A549 (cell line): Measurements from ENCODE around the gene CGB2. TPM values are rescaled to one million over a fixed set of nuclear protein-coding genes. Genes with fewer than 3 reads are reported as not detected.

Experiments used
- ATAC-seq, 2 experiments: fragments of 200-7000 bp in 1 of 2; fragments of >200 bp in 1 of 2; cut with Nextera tagmentation in 1 of 2; cut with Tn5 transposase in 1 of 2; 3 replicates each; pipeline versions ENCODE4 v1.8.0 to v1.9.1; 2018 to 2020; ENCODE audit warnings: mild to moderate bottlenecking in 1 of 2, moderate library complexity in 1 of 2
- CTCF ChIA-PET: fragments of 300-600 bp; sonication (Branson Sonifier 250); formaldehyde crosslinking; extraction: SDS; loops from one replicate; lab custom pipeline; 2021; ENCODE audit warnings: antibody characterized with exemption, inconsistent platforms; lab: Yijun Ruan, JAX
- POLR2A ChIA-PET: fragments of 350-600 bp; formaldehyde crosslinking; extraction: SDS; loops from one replicate; lab custom pipeline; 2021; ENCODE audit warnings: antibody characterized with exemption, inconsistent platforms; lab: Yijun Ruan, JAX
- DNase-seq, 2 experiments: peaks; one replicate each; pipeline versions ENCODE4 v3.0.0 to v3.0.0-alpha.2; 2011 to 2016; ENCODE audit warnings: low read depth in 1 of 2, low spot score in 1 of 2
- FAIRE-seq: peaks from 2 replicates; lab custom pipeline; 2011; peaks lifted over from hg19 to GRCh38; lab: Jason Lieb, UNC
- H3K27ac ChIP-seq, 2 experiments: fragments of >200 bp; sonication (Bioruptor Twin); formaldehyde crosslinking; 3 replicates each; pipeline ENCODE4 v1.5.1; 2016 to 2017
- H3K4me1 ChIP-seq: fragments of >200 bp; sonication (Bioruptor Twin); formaldehyde crosslinking; 3 replicates; pipeline ENCODE4 v1.6.1; 2016
- H3K4me2 ChIP-seq: fragments of >200 bp; sonication (Bioruptor Twin); formaldehyde crosslinking; 3 replicates; pipeline ENCODE4 v1.6.1; 2016
- H3K4me3 ChIP-seq: fragments of >200 bp; sonication (Bioruptor Twin); formaldehyde crosslinking; 3 replicates; pipeline ENCODE4 v1.5.1; 2016
- H3K9me3 ChIP-seq: fragments of >200 bp; sonication (Bioruptor Twin); formaldehyde crosslinking; 3 replicates; pipeline ENCODE4 v1.6.1; 2016
- BHLHE40 ChIP-seq: IDR thresholded peaks from 2 replicates; pipeline ENCODE4 v1.6.1; 2012; ENCODE audit warnings: low read depth, low read length, inconsistent platforms
- CTCF ChIP-seq: fragments of >200 bp; sonication (Bioruptor Twin); formaldehyde crosslinking; IDR thresholded peaks from 3 replicates; pipeline ENCODE4 v1.5.1; 2016
- EHMT2 ChIP-seq: fragments of 200-600 bp; sonication (generic); IDR thresholded peaks from 2 replicates; pipeline ENCODE4 v1.6.1; 2016; ENCODE audit warnings: antibody characterized with exemption, low read depth, mild to moderate bottlenecking, moderate library complexity
- EP300 ChIP-seq, 2 experiments: fragments of >200 bp; sonication (Bioruptor Twin); formaldehyde crosslinking; IDR thresholded peaks; 2 replicates in 1 of 2; 3 replicates in 1 of 2; pipeline ENCODE4 v1.6.1; 2016 to 2017
- FOSB ChIP-seq: fragments of 250-450 bp; sonication (Bioruptor Pico); IDR thresholded peaks from 2 replicates; pipeline ENCODE4 v1.5.0; 2020; ENCODE audit warnings: mild to moderate bottlenecking, moderate library complexity
- FOXS1 ChIP-seq: fragments of 250-450 bp; sonication (Bioruptor Pico); IDR thresholded peaks from 2 replicates; pipeline ENCODE4 v1.5.0; 2020; ENCODE audit warnings: mild to moderate bottlenecking, moderate library complexity
- GATA3 ChIP-seq: IDR thresholded peaks from 2 replicates; pipeline ENCODE4 v1.6.1; 2012; ENCODE audit warnings: borderline replicate concordance
- HOXA7 ChIP-seq: fragments of 250-450 bp; sonication (Bioruptor Pico); IDR thresholded peaks from 2 replicates; pipeline ENCODE4 v1.5.0; 2020; ENCODE audit warnings: mild to moderate bottlenecking, moderate library complexity
- HOXB5 ChIP-seq: fragments of 250-450 bp; sonication (Bioruptor Pico); IDR thresholded peaks from 2 replicates; pipeline ENCODE4 v1.5.0; 2020; ENCODE audit warnings: mild to moderate bottlenecking, moderate library complexity
- MAX ChIP-seq: IDR thresholded peaks from 2 replicates; pipeline ENCODE4 v1.6.1; 2012
- NPAS2 ChIP-seq: fragments of 250-450 bp; sonication (Bioruptor Pico); IDR thresholded peaks from 2 replicates; pipeline ENCODE4 v1.8.0; 2022; ENCODE audit warnings: mild to moderate bottlenecking, moderate library complexity, borderline replicate concordance
- RCOR1 ChIP-seq: fragments of 150-350 bp; IDR thresholded peaks from 2 replicates; pipeline ENCODE4 v1.6.1; 2014; ENCODE audit warnings: antibody characterized with exemption, low read length, low read depth
- RFX5 ChIP-seq: fragments of 450-650 bp; IDR thresholded peaks from 2 replicates; pipeline ENCODE4 v1.7.1; 2014; ENCODE audit warnings: antibody characterized with exemption, mild to moderate bottlenecking, moderate library complexity
- RNF2 ChIP-seq: fragments of 200-600 bp; sonication (generic); IDR thresholded peaks from 2 replicates; pipeline ENCODE4 v1.6.1; 2016; ENCODE audit warnings: low read depth, mild to moderate bottlenecking, antibody characterized with exemption, moderate library complexity, borderline replicate concordance
- TFCP2L1 ChIP-seq: fragments of 250-450 bp; sonication (Bioruptor Pico); IDR thresholded peaks from 2 replicates; pipeline ENCODE4 v1.5.0; 2021; ENCODE audit warnings: mild to moderate bottlenecking
- TP53 ChIP-seq: fragments of 250-450 bp; sonication (Bioruptor Pico); IDR thresholded peaks from 2 replicates; pipeline ENCODE4 v1.5.0; 2021; ENCODE audit warnings: mild to moderate bottlenecking, moderate library complexity
- WGBS: methylation state at CpG from one replicate; pipeline ENCODE4 v1.1.6; 2017; ENCODE audit errors: missing lambda C conversion rate; 5-methylcytosine and 5-hydroxymethylcytosine counted together
- polyA plus RNA-seq, 4 experiments: library from polyadenylated mRNA; depleted of rRNA in 3 of 4; stranded (reverse); fragments of >200 nt; fragmentation: RNase III in 1 of 4; extraction: RNeasy Plus Mini Kit Qiagen cat#74134 plus additional on column Dnase treatment in 1 of 4; gene quantifications; 2 replicates in 3 of 4; 3 replicates in 1 of 4; pipeline ENCODE4 v1.2.3, GENCODE V29; 2011 to 2017

Gene CGB2
- polyA plus RNA-seq, 2 of the 4 experiments (the other 2 are of a cell fraction) = not detected

GRCh38 chr19:49064029-49064629 is 32.4 kb downstream of the CGB2 start:
- H3K4me2 ChIP-seq = peak overlapping the region; percentile 89
- no peak for DNase-seq
- FAIRE-seq = no peak
- ChIA-PET POLR2A (no interaction called here), CTCF (interaction anchor here (0.6 to 2.4 kb wide), 9 partner anchors 8 to 111 kb away, joined by 3 to 9 read pairs (median 5); no protein-coding TSS in a partner anchor)
- no peak for TF ChIP-seq FOSB (CRISPR knock-in tag)
- TF ChIP-seq MAX = no peak
- TF ChIP-seq TP53 (CRISPR knock-in tag) = no peak
- no peak for TF ChIP-seq GATA3
- no peaks in the 10 kb centered on the region for H3K9me3 ChIP-seq
- H3K4me3 ChIP-seq = peak overlapping the region; percentile 45
- H3K27ac ChIP-seq = peak overlapping the region; percentile 56 to 82
- 59% methylated on average over 10 of the region's 10 CpGs for WGBS
- peak; percentile 30 to 53; a peak in 4 of 6 replicates for ATAC-seq
- H3K4me1 ChIP-seq = peaks cover 18% of the 10 kb centered on the region

DNA sequence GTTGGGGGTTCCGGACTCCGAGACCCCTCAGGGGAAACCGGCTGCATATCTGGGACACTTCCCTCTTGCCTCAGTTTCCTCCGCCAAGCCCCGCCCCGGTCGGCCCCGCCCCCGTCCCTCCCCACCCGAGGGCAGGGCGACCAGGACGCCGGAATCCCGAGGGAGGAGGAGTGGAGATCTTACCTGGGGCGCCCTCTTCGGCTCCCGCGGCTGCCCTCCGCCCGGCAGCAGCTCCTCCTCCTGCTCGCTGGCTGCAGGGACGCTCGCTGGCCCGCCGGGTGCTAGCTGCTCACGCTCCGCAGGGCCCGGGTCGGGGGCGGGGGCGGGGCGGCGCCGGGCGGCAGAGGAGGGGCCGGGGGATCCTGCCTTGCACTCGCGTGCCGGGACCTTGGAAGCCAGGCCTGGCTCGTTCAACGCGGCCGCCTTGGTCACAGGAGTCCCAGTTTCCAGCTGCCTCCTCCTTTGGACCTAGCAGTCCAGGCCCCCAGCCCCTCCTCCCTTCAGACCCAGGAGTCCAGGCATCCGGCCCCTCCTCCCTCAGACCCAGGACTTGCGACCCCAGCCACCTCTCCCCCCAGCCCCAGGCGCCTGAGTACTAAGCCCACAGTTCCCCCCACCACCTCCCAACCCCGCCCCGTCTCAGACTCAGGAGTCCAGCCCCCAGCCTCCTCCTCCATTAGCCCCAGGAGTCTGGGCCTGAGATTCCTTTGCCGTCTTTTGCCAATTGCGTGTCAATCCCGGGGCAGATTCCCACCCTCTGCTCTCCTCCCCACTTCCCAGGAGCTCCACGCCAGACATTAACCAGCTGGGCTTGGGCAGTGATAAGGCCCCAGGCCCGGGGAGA is 33.3 kb downstream of the CGB2 start, which contains the start of gene NTF4:
Gene NTF4, minus strand, starts transcription at position 51 of the 844 bp plus-strand sequence. CDS start 2,821 bp downstream, outside the sequence.
- ChIA-PET CTCF (interaction anchor here (0.7 to 2.3 kb wide), 10 partner anchors 9 to 90 kb away, joined by 3 to 11 read pairs (median 6); partner anchors contain the start of genes GYS1 and RUVBL2), POLR2A (interaction anchor here (1.1 to 1.3 kb wide), 2 partner anchors 9 to 193 kb away, joined by 3 to 4 read pairs; partner anchors contain the start of gene PPP1R15A)
- peak; percentile 66 to 79 for ATAC-seq
- DNase-seq = peak in 1 of 2 experiments; percentile 61
- Histone ChIP-seq H3K4me3 (peak within 1 kb of the TSS; percentile 45), H3K27ac (peak within 1 kb of the TSS; percentile 56 to 82), H3K4me2 (peak within 1 kb of the TSS; percentile 89), H3K9me3 (no peaks in the 10 kb centered on the region), H3K4me1 (peaks cover 18% of the 10 kb centered on the region)
- FAIRE-seq = no peak
- 15% methylated on average over 38 of the region's 53 CpGs for WGBS
- TF ChIP-seq EHMT2 (no peak), MAX (no peak), EP300 (IDR thresholded peaks at IDR 0.05) (no peak), HOXA7 (CRISPR knock-in tag) (no peak), CTCF (peak; percentile 11; the same call in 2 of the 3 replicates)

DNA sequence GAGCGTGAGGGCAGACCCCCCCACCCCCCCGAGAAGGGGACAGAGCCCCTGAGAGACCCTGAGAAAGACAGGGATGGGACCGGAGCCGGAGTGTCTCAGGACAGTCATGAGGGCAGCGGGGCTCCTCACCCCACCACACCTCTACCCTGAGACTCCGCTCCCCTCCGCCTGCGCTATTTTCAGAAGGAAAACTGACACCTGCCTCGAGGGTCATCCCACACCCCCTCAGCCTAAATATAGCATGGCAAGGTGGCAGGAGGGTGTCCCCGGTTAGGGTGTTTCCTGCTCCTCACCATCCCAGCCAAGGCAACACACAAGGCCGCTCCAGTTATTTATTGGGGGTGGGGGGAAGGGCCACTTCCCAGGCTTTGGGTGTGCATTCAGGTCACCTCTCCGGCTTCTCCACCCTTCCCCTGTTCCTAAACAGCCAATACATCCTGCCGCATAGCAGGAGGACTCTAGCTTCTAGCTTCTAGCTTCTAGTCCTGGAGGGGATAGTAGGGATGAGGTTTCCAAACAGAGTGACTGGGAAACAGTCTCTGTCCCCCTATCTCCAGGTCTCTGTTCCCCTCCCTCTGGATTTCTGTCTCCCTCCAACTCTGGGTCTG is 34.3 kb downstream of the CGB2 start:
- WGBS = 69% methylated on average over 13 of the region's 13 CpGs
- no peak overlapping the region for H3K4me3 ChIP-seq
- no peaks in the 10 kb centered on the region for H3K9me3 ChIP-seq
- ATAC-seq (peak; percentile 26 to 33; a peak in 5 of 6 replicates), DNase-seq (no peak), FAIRE-seq (no peak)
- no peak overlapping the region for H3K27ac ChIP-seq
- peaks cover 18% of the 10 kb centered on the region for H3K4me1 ChIP-seq
- POLR2A ChIA-PET = interaction anchor here (1.1 to 1.3 kb wide), 2 partner anchors 10 to 194 kb away, joined by 3 to 4 read pairs; partner anchors contain the start of gene PPP1R15A
- H3K4me2 ChIP-seq = no peak overlapping the region
- TF ChIP-seq TFCP2L1 = no peak
- TF ChIP-seq FOXS1 (CRISPR knock-in tag) = no peak
- TF ChIP-seq RFX5 = no peak
- no peak for TF ChIP-seq RCOR1
- no peak for TF ChIP-seq HOXB5 (CRISPR knock-in tag)
- no peak for TF ChIP-seq BHLHE40
- no peak for TF ChIP-seq RNF2
- TF ChIP-seq NPAS2 = no peak
- CTCF ChIA-PET = interaction anchor here (0.6 to 2.3 kb wide), 10 partner anchors 8 to 348 kb away, joined by 3 to 11 read pairs (median 6); partner anchors contain the start of genes GYS1 and RUVBL2
